ENCODE data around the gene PSTPIP2.
"Not testable (repeated sequence)": the region's sequence is repeated elsewhere in the genome, so short reads cannot be mapped to it uniquely, and the experiment has no call there.

PSTPIP2 gene

GRCh38 chr18:45959484-45959883 is 112.6 kb downstream of the PSTPIP2 start:
- H3K4me1 ChIP-seq (ENCODE audit: control insufficient read depth, insufficient read depth, low read length); H3K4me3 ChIP-seq (ENCODE audit: low read depth, low read length); H3K9me3 ChIP-seq (ENCODE audit: control insufficient read depth, insufficient read depth, low read length); H3K9ac ChIP-seq (ENCODE audit: low read depth, low read length); H3K27ac ChIP-seq (ENCODE audit: low read depth, low read length); H3K27me3 ChIP-seq (ENCODE audit: control insufficient read depth, insufficient read depth, low read length): not testable (repeated sequence)
- H3K36me3 ChIP-seq (ENCODE audit: control insufficient read depth, insufficient read depth, low read length): peaks cover 16% of the 10 kb centered on the region

DNA sequence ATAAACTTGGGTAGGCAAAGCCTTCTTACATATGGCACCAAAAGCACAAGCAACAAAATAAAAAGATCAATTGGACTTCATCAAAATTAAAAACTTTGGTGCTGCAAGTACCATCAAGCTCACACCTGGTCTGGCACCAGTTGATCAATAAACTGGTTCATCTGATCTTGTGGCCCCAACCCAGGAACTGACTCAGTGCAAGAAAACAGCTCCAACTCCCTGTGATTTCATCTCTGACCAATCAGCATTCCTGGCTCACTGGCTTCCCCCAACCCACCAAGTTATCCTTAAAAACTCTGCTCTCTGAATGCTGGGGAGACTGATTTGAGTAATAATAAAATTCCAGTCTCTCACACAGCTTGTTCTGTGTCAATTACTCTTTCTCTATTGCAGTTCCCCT is 113.3 kb downstream of the PSTPIP2 start:
- Histone ChIP-seq H3K27me3 (ENCODE audit: control insufficient read depth, insufficient read depth, low read length) (no peaks in the 10 kb centered on the region), H3K27ac (ENCODE audit: low read depth, low read length) (no peak overlapping the region), H3K4me1 (ENCODE audit: control insufficient read depth, insufficient read depth, low read length) (no peaks in the 10 kb centered on the region), H3K4me3 (ENCODE audit: low read depth, low read length) (no peak overlapping the region), H3K36me3 (ENCODE audit: control insufficient read depth, insufficient read depth, low read length) (peaks cover 23% of the 10 kb centered on the region), H3K9ac (ENCODE audit: low read depth, low read length) (no peak overlapping the region), H3K9me3 (ENCODE audit: control insufficient read depth, insufficient read depth, low read length) (no peaks in the 10 kb centered on the region)

- no peak overlapping the region for H3K27ac ChIP-seq (ENCODE audit: low read depth, low read length)
- no peak overlapping the region for H3K4me3 ChIP-seq (ENCODE audit: low read depth, low read length)
- H3K9ac ChIP-seq (ENCODE audit: low read depth, low read length): no peak overlapping the region
- peaks cover 30% of the 10 kb centered on the region for H3K36me3 ChIP-seq (ENCODE audit: control insufficient read depth, insufficient read depth, low read length)
- no peaks in the 10 kb centered on the region for H3K9me3 ChIP-seq (ENCODE audit: control insufficient read depth, insufficient read depth, low read length)
- no peaks in the 10 kb centered on the region for H3K27me3 ChIP-seq (ENCODE audit: control insufficient read depth, insufficient read depth, low read length)
- no peaks in the 10 kb centered on the region for H3K4me1 ChIP-seq (ENCODE audit: control insufficient read depth, insufficient read depth, low read length)
These were observed 114.0 kb downstream of the PSTPIP2 start for GRCh38 chr18:45958027-45958426.

- Histone ChIP-seq H3K4me3 (ENCODE audit: low read depth, low read length) (no peak overlapping the region), H3K9ac (ENCODE audit: low read depth, low read length) (no peak overlapping the region), H3K36me3 (ENCODE audit: control insufficient read depth, insufficient read depth, low read length) (peaks cover 38% of the 10 kb centered on the region), H3K4me1 (ENCODE audit: control insufficient read depth, insufficient read depth, low read length) (no peaks in the 10 kb centered on the region), H3K27ac (ENCODE audit: low read depth, low read length) (no peak overlapping the region), H3K9me3 (ENCODE audit: control insufficient read depth, insufficient read depth, low read length) (no peaks in the 10 kb centered on the region), H3K27me3 (ENCODE audit: control insufficient read depth, insufficient read depth, low read length) (no peaks in the 10 kb centered on the region)
These were observed 115.0 kb downstream of the PSTPIP2 start for GRCh38 chr18:45957100-45957499.

GRCh38 chr18:45954070-45954934 is 117.8 kb downstream of the PSTPIP2 start:
- no peaks in the 10 kb centered on the region for H3K9me3 ChIP-seq (ENCODE audit: control insufficient read depth, insufficient read depth, low read length)
- no peaks in the 10 kb centered on the region for H3K27me3 ChIP-seq (ENCODE audit: control insufficient read depth, insufficient read depth, low read length)
- H3K9ac ChIP-seq (ENCODE audit: low read depth, low read length): no peak overlapping the region
- no peaks in the 10 kb centered on the region for H3K4me1 ChIP-seq (ENCODE audit: control insufficient read depth, insufficient read depth, low read length)
- H3K4me3 ChIP-seq (ENCODE audit: low read depth, low read length): no peak overlapping the region
- H3K27ac ChIP-seq (ENCODE audit: low read depth, low read length): no peak overlapping the region
- H3K36me3 ChIP-seq (ENCODE audit: control insufficient read depth, insufficient read depth, low read length): peaks cover 58% of the 10 kb centered on the region

DNA sequence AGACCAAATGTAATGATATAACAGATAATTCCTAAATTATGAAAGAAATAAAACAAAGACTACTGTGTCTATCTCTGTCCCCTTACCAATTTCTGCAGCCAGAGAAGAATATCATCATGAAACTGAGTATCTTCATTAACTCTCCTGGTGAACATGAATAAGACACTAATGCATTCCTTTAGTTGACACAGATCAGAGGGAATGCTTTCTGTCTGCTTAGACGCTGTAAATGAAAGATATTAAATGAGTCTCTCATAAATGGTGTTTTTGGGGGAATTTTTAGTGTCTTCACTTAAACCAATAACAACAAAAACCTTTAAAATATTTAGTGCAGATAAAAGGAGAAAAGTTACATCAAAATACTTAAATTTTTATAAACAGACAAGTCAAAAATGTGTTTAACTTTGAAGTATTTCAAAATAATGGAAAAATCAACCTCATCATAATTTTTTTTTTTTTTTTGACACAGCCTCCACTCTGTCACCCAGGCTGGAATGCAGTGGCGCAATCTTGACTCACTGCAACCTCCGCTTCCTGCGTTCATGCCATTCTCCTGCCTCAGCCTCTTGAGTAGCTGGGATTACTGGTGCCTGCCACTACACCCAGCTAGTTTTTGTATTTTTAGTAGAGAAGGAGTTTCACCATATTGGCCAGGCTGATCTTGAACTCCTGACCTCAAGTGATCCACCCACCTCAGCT is 120.9 kb downstream of the PSTPIP2 start:
- Histone ChIP-seq H3K4me3 (ENCODE audit: low read depth, low read length) (no peak overlapping the region), H3K36me3 (ENCODE audit: control insufficient read depth, insufficient read depth, low read length) (peaks cover 79% of the 10 kb centered on the region), H3K27me3 (ENCODE audit: control insufficient read depth, insufficient read depth, low read length) (no peaks in the 10 kb centered on the region), H3K4me1 (ENCODE audit: control insufficient read depth, insufficient read depth, low read length) (no peaks in the 10 kb centered on the region), H3K9ac (ENCODE audit: low read depth, low read length) (no peak overlapping the region), H3K27ac (ENCODE audit: low read depth, low read length) (no peak overlapping the region), H3K9me3 (ENCODE audit: control insufficient read depth, insufficient read depth, low read length) (no peaks in the 10 kb centered on the region)

GRCh38 chr18:45945669-45946068 is 126.4 kb downstream of the PSTPIP2 start:
- H3K27ac ChIP-seq (ENCODE audit: low read depth, low read length): no peak overlapping the region
- H3K4me1 ChIP-seq (ENCODE audit: control insufficient read depth, insufficient read depth, low read length): no peaks in the 10 kb centered on the region
- H3K9me3 ChIP-seq (ENCODE audit: control insufficient read depth, insufficient read depth, low read length): no peaks in the 10 kb centered on the region
- no peaks in the 10 kb centered on the region for H3K27me3 ChIP-seq (ENCODE audit: control insufficient read depth, insufficient read depth, low read length)
- H3K9ac ChIP-seq (ENCODE audit: low read depth, low read length): no peak overlapping the region
- H3K4me3 ChIP-seq (ENCODE audit: low read depth, low read length): no peak overlapping the region
- H3K36me3 ChIP-seq (ENCODE audit: control insufficient read depth, insufficient read depth, low read length): peaks cover 81% of the 10 kb centered on the region

- Histone ChIP-seq H3K27ac (ENCODE audit: low read depth, low read length) (no peak overlapping the region), H3K9ac (ENCODE audit: low read depth, low read length) (no peak overlapping the region), H3K36me3 (ENCODE audit: control insufficient read depth, insufficient read depth, low read length) (peaks cover 68% of the 10 kb centered on the region), H3K4me3 (ENCODE audit: low read depth, low read length) (no peak overlapping the region), H3K27me3 (ENCODE audit: control insufficient read depth, insufficient read depth, low read length) (no peaks in the 10 kb centered on the region), H3K9me3 (ENCODE audit: control insufficient read depth, insufficient read depth, low read length) (no peaks in the 10 kb centered on the region), H3K4me1 (ENCODE audit: control insufficient read depth, insufficient read depth, low read length) (no peaks in the 10 kb centered on the region)
These were observed 131.3 kb downstream of the PSTPIP2 start for GRCh38 chr18:45940724-45941123.

DNA sequence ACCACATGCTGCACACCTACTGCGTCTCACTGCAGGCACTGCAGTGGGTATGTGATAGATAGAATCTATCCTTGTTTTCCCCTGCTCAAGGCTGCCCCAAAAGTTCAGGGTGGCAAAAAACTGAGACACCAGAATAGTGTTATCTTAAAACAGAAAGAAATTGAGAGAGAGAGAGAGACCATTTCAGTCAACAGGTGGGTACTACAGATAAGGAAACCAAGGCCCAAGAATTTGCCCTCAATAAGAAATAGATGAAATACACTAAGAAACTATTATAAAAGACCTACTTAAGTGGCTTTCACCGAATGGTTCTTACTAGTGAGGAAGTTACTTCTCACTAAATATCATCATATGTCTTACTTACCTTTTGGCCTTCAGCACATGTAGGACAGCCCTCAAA is 132.8 kb downstream of the PSTPIP2 start:
- Histone ChIP-seq H3K27me3 (ENCODE audit: control insufficient read depth, insufficient read depth, low read length) (no peaks in the 10 kb centered on the region), H3K27ac (ENCODE audit: low read depth, low read length) (no peak overlapping the region), H3K9me3 (ENCODE audit: control insufficient read depth, insufficient read depth, low read length) (no peaks in the 10 kb centered on the region), H3K4me1 (ENCODE audit: control insufficient read depth, insufficient read depth, low read length) (no peaks in the 10 kb centered on the region), H3K9ac (ENCODE audit: low read depth, low read length) (no peak overlapping the region), H3K4me3 (ENCODE audit: low read depth, low read length) (no peak overlapping the region), H3K36me3 (ENCODE audit: control insufficient read depth, insufficient read depth, low read length) (peaks cover 59% of the 10 kb centered on the region)

GRCh38 chr18:45938488-45938935 is 133.5 kb downstream of the PSTPIP2 start:
- H3K9ac ChIP-seq (ENCODE audit: low read depth, low read length): no peak overlapping the region
- H3K36me3 ChIP-seq (ENCODE audit: control insufficient read depth, insufficient read depth, low read length): peaks cover 53% of the 10 kb centered on the region
- H3K27ac ChIP-seq (ENCODE audit: low read depth, low read length): no peak overlapping the region
- H3K4me3 ChIP-seq (ENCODE audit: low read depth, low read length): no peak overlapping the region
- H3K9me3 ChIP-seq (ENCODE audit: control insufficient read depth, insufficient read depth, low read length): no peaks in the 10 kb centered on the region
- H3K27me3 ChIP-seq (ENCODE audit: control insufficient read depth, insufficient read depth, low read length): no peaks in the 10 kb centered on the region
- no peaks in the 10 kb centered on the region for H3K4me1 ChIP-seq (ENCODE audit: control insufficient read depth, insufficient read depth, low read length)

Measured in HUES48 (cell line).